ENCODE data around the gene REXO4. TPM values are rescaled to one million over a fixed set of nuclear protein-coding genes. Genes with fewer than 3 reads are reported as not detected.

Gene REXO4
- 30.3 and 30.9 TPM in 2 replicates for total RNA-seq
- long read RNA-seq, partial matches to known transcripts, result 1 of 6 reads
- long read RNA-seq, other reads (novel, unspliced or antisense), result 2 of 6 reads

DNA sequence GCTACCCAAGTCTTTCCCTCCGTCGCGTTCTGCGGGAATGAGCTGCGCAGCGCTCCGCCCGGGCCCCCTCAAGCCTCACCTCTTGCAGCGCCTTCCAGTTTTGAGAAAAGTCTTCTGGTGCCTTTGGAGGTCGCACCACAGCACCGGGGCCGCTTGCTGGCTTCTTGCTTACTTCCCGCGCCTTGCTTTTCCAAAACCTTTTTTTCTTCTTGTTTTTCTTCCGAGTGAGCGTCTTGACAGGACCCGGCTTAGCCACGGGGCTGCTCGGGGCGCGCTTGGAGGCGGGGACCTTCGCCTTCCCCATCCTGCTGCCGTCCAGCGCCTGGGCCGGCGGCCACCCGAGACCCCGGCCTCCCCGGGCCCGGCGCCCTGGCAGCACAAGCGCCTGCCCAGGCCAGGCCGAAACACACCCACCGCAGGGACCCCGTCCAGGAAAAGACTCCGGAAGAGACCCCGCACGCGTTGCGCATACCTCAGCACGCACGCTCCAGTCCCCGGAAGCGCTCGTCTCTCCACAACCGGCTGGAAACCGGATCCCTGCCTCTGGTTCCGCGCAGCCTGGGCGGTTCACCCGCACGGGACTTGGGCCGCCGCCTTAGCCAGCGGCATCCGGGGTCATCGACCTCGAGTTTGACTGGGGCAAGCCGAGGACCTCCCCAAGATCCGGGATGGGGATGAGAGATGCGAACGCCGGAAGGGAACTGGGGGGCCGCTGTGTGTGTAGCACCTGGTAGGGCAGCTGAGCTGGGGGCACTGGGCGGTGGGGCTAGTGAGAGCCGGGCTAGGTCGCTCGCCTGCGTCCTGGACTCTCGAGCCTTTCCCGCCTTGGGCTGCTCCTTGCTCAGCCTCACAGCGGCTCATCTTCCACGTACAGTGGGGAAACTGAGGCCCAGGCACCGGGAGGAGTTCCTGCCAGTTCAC is at the start of gene REXO4:
Gene REXO4 (minus strand): TSS at position 470 of the 921 bp plus-strand sequence. CDS start 166 bp downstream, at position 304.
- Mint-ChIP-seq H3K27me3 (no peaks in the 10 kb centered on the region), H3K9me3 (ENCODE audit: low read depth) (no peaks in the 10 kb centered on the region), H3K4me3 (ENCODE audit: low read depth) (peak within 1 kb of the TSS; percentile 92), H3K4me1 (ENCODE audit: low read depth) (peaks cover 30% of the 10 kb centered on the region), H3K27ac (peak within 1 kb of the TSS; percentile 97), H3K36me3 (ENCODE audit: insufficient read depth) (peaks cover 9% of the 10 kb centered on the region)
- DNase-seq (ENCODE audit: low spot score, unreplicated experiment), result peak; percentile 78
- TF ChIP-seq CTCF (IDR thresholded peaks at IDR 0.05; ENCODE audit: unreplicated experiment), result no peak

GRCh38 chr9:133467101-133467500 is 49.3 kb upstream of the REXO4 start:
- DNase-seq (ENCODE audit: low spot score, unreplicated experiment), result no peak
- Mint-ChIP-seq H3K4me3 (ENCODE audit: low read depth) (no peak overlapping the region), H3K27ac (no peak overlapping the region), H3K27me3 (no peaks in the 10 kb centered on the region), H3K36me3 (ENCODE audit: insufficient read depth) (peaks cover 1% of the 10 kb centered on the region), H3K4me1 (ENCODE audit: low read depth) (no peaks in the 10 kb centered on the region), H3K9me3 (ENCODE audit: low read depth) (no peaks in the 10 kb centered on the region)
- TF ChIP-seq CTCF (IDR thresholded peaks at IDR 0.05; ENCODE audit: unreplicated experiment), result no peak

- DNase-seq (ENCODE audit: low spot score, unreplicated experiment), result no peak
- peaks cover 1% of the 10 kb centered on the region for H3K36me3 Mint-ChIP-seq (ENCODE audit: insufficient read depth)
- peaks cover 7% of the 10 kb centered on the region for H3K4me1 Mint-ChIP-seq (ENCODE audit: low read depth)
- H3K27me3 Mint-ChIP-seq, result no peaks in the 10 kb centered on the region
- TF ChIP-seq CTCF (IDR thresholded peaks at IDR 0.05; ENCODE audit: unreplicated experiment), result no peak
- no peak overlapping the region for H3K4me3 Mint-ChIP-seq (ENCODE audit: low read depth)
- no peaks in the 10 kb centered on the region for H3K9me3 Mint-ChIP-seq (ENCODE audit: low read depth)
- H3K27ac Mint-ChIP-seq, result no peak overlapping the region
These were observed 48.2 kb upstream of the REXO4 start for GRCh38 chr9:133465984-133466383.

DNA sequence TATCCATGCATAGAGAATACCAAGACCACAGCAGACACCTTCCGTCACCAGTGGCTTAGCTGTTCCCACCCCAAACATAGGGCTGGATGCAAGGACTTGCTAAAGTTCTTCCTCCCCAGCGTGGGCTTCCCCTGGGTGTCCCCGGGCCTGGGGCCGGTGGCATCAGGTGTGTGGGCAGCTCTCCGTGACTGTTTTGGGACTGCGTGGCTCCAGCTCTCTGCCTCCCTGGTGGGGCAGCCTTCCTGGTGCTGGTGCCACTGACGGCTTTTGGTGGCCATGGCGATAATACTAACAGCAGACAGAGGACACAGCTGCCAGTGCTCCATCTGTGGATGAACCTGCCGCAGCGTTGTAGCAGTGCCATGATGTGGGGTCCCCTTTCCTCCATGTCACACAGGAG is 46.8 kb upstream of the REXO4 start:
- Mint-ChIP-seq H3K4me3 (ENCODE audit: low read depth) (no peak overlapping the region), H3K27ac (no peak overlapping the region), H3K27me3 (no peaks in the 10 kb centered on the region), H3K9me3 (ENCODE audit: low read depth) (no peaks in the 10 kb centered on the region), H3K4me1 (ENCODE audit: low read depth) (peaks cover 12% of the 10 kb centered on the region), H3K36me3 (ENCODE audit: insufficient read depth) (peaks cover 1% of the 10 kb centered on the region)
- TF ChIP-seq CTCF (IDR thresholded peaks at IDR 0.05; ENCODE audit: unreplicated experiment), result no peak
- no peak for DNase-seq (ENCODE audit: low spot score, unreplicated experiment)

- no peak for TF ChIP-seq CTCF (IDR thresholded peaks at IDR 0.05; ENCODE audit: unreplicated experiment)
- Mint-ChIP-seq H3K27ac (no peak overlapping the region), H3K36me3 (ENCODE audit: insufficient read depth) (peaks cover 1% of the 10 kb centered on the region), H3K27me3 (no peaks in the 10 kb centered on the region), H3K4me1 (ENCODE audit: low read depth) (peaks cover 12% of the 10 kb centered on the region), H3K9me3 (ENCODE audit: low read depth) (no peaks in the 10 kb centered on the region), H3K4me3 (ENCODE audit: low read depth) (no peak overlapping the region)
- no peak for DNase-seq (ENCODE audit: low spot score, unreplicated experiment)
These were observed 46.2 kb upstream of the REXO4 start for GRCh38 chr9:133463864-133464615.
